K562 (cell line): Measurements from ENCODE around the gene STUB1. TPM values are rescaled to one million over a fixed set of nuclear protein-coding genes. Genes with fewer than 3 reads are reported as not detected.

Experiments used
- ATAC-seq: fragments of 200-7000 bp; cut with Tn5 transposase; 3 replicates; pipeline ENCODE4 v1.9.1; 2020; ENCODE audit warnings: moderate library complexity
- BruUV-seq: library from RNA; stranded (reverse); fragments of 400-500 nt; replicated peaks from 2 replicates; lab custom pipeline; 2021; lab: Mats Ljungman, UMichigan
- CTCF ChIA-PET: fragments of 300-600 bp; formaldehyde crosslinking; extraction: SDS; loops from one replicate; lab custom pipeline; 2021; ENCODE audit warnings: low intra/inter-chr PET ratio; lab: Yijun Ruan, JAX
- POLR2A ChIA-PET: fragments of 300-600, 350-650 bp; sonication (Branson Sonifier 250); formaldehyde crosslinking; extraction: SDS; loops from one replicate; lab custom pipeline; 2021; ENCODE audit warnings: antibody characterized with exemption, inconsistent platforms; lab: Yijun Ruan, JAX
- DNase-seq, 4 experiments: peaks; one replicate each; pipeline versions ENCODE4 v3.0.0 to v3.0.0-alpha.2; 2011 to 2018; ENCODE audit warnings: low spot score in 3 of 4, mixed read lengths in 3 of 4; ENCODE audit errors: extremely low read depth in 1 of 4
- FAIRE-seq: peaks from 2 replicates; lab custom pipeline; 2011; peaks lifted over from hg19 to GRCh38; lab: Jason Lieb, UNC
- H2AFZ ChIP-seq: 2 replicates; pipeline ENCODE4 v1.6.0; 2011; ENCODE audit warnings: low read depth, low read length, control low read depth, inconsistent platforms
- H3K27ac ChIP-seq: fragments of 200-600 bp; 3 replicates; pipeline ENCODE4 v1.8.0; 2011; ENCODE audit warnings: low read depth, mild to moderate bottlenecking, control low read depth, inconsistent platforms, low read length, moderate library complexity, mixed read lengths; ENCODE audit errors: extremely low read depth
- H3K27me3 ChIP-seq, 2 experiments: fragments of 300-600 bp in 1 of 2; 2 replicates in 1 of 2; 3 replicates in 1 of 2; pipeline versions ENCODE4 v1.6.0 to v1.8.0; 2011; ENCODE audit warnings: inconsistent platforms in 2 of 2, low read length in 2 of 2, mild to moderate bottlenecking in 1 of 2, mixed read lengths in 1 of 2, moderate library complexity in 1 of 2; ENCODE audit not compliant: control insufficient read depth in 2 of 2, insufficient read depth in 2 of 2
- H3K36me3 ChIP-seq: fragments of 300-600 bp; 3 replicates; pipeline ENCODE4 v1.8.0; 2011; ENCODE audit warnings: mild to moderate bottlenecking, low read length, inconsistent platforms; ENCODE audit not compliant: control insufficient read depth, insufficient read depth
- H3K4me1 ChIP-seq, 2 experiments: fragments of 200-600 bp in 1 of 2; replicated peaks in 1 of 2; 2 replicates in 1 of 2; 3 replicates in 1 of 2; pipeline versions ENCODE4 v1.5.1 to v1.8.0; 2011; ENCODE audit warnings: inconsistent platforms in 2 of 2, low read length in 2 of 2, mild to moderate bottlenecking in 1 of 2, mixed read lengths in 1 of 2, moderate library complexity in 1 of 2; ENCODE audit not compliant: control insufficient read depth in 2 of 2, insufficient read depth in 2 of 2
- H3K4me2 ChIP-seq: 2 replicates; pipeline ENCODE4 v1.6.1; 2011; ENCODE audit warnings: low read length, control low read depth, inconsistent platforms, mixed read lengths; ENCODE audit not compliant: insufficient read depth
- H3K4me3 ChIP-seq: fragments of 200-600 bp; sonication (generic), shearing (Covaris generic); 2 replicates; pipeline ENCODE4 v1.5.1; 2016; ENCODE audit warnings: control low read depth, inconsistent platforms
- H3K79me2 ChIP-seq: fragments of 200-600 bp; 3 replicates; pipeline ENCODE4 v1.8.0; 2011; ENCODE audit warnings: low read length, inconsistent platforms; ENCODE audit not compliant: control insufficient read depth, insufficient read depth
- H3K9ac ChIP-seq, 2 experiments: 2 replicates each; pipeline versions ENCODE4 v1.6.0 to v1.6.1; 2011; ENCODE audit warnings: low read depth in 2 of 2, low read length in 2 of 2, control low read depth in 1 of 2, inconsistent platforms in 1 of 2, mild to moderate bottlenecking in 1 of 2, mixed read lengths in 1 of 2; ENCODE audit not compliant: insufficient read depth in 1 of 2
- H3K9me1 ChIP-seq: one replicate; pipeline ENCODE4 v1.6.0; 2011; ENCODE audit warnings: inconsistent platforms, mild to moderate bottlenecking, low read length, moderate library complexity; ENCODE audit not compliant: control insufficient read depth, insufficient read depth
- H3K9me3 ChIP-seq: replicated peaks from 2 replicates; pipeline ENCODE4 v1.5.1; 2011; ENCODE audit warnings: low read depth, low read length, inconsistent platforms; ENCODE audit not compliant: control insufficient read depth, insufficient read depth
- H4K20me1 ChIP-seq: replicated peaks from 2 replicates; pipeline ENCODE4 v1.6.1; 2011; ENCODE audit warnings: low read length, inconsistent platforms, mixed read lengths; ENCODE audit not compliant: control insufficient read depth, insufficient read depth
- ZBTB43 ChIP-seq: sonication (generic); formaldehyde crosslinking; IDR thresholded peaks from 2 replicates; pipeline ENCODE4 v1.8.0; 2023; ENCODE audit warnings: mild to moderate bottlenecking, missing genetic modification reagents
- ZNF134 ChIP-seq: fragments of 250-450 bp; sonication (Bioruptor Pico); conservative IDR thresholded peaks from 2 replicates; pipeline ENCODE4 v1.4.0; 2020
- ZNF263 ChIP-seq: sonication (generic); formaldehyde crosslinking; IDR thresholded peaks from 2 replicates; pipeline ENCODE4 v1.8.0; 2022; ENCODE audit warnings: mild to moderate bottlenecking, missing genetic modification reagents, borderline replicate concordance
- WGBS: fragments of 100-300 bp; shearing (Covaris generic); methylation state at CpG from one replicate; pipeline ENCODE4 v1.1.6; 2016; ENCODE audit warnings: low coverage, mixed read lengths; ENCODE audit not compliant: insufficient coverage; ENCODE audit errors: missing lambda C conversion rate; 5-methylcytosine and 5-hydroxymethylcytosine counted together
- in situ Hi-C: fragments of 300-500 bp; cut with MboI; formaldehyde crosslinking; loops from 4 replicates; pipeline ENCODE4 v1.15.0; 2018; ENCODE audit warnings: inconsistent platforms, mixed read lengths
- intact Hi-C: fragments of 100-400 bp; cut with micrococcal nuclease; formaldehyde crosslinking; loops from 2 replicates; pipeline ENCODE4 v1.14.2; 2022
- polyA plus RNA-seq, 8 experiments: library from polyadenylated mRNA; depleted of rRNA in 4 of 8; stranded (reverse) in 5 of 8; unstranded in 3 of 8; fragments of >200 nt; fragmentation: Nextera tagmentation in 2 of 8; fragmentation: Illumina TruSeq in 1 of 8; extraction: Ambion mirVana in 2 of 8; extraction: Trizol in 1 of 8; gene quantifications; 2 replicates each; pipeline versions ENCODE4 v1.2.1 to v1.2.3, GENCODE V29; 2011 to 2014; ENCODE audit warnings: inconsistent platforms in 1 of 8, missing spikeins in 1 of 8
- total RNA-seq, 7 experiments: library from RNA; depleted of rRNA in 6 of 7; stranded (reverse); fragments of >200 nt in 6 of 7; fragmentation: Illumina TruSeq in 2 of 7; extraction: Trizol in 2 of 7; gene quantifications; 2 replicates each; pipeline versions ENCODE4 v1.2.1 to v1.2.3, GENCODE V29; 2011 to 2021; ENCODE audit warnings: low replicate concordance in 1 of 7

The STUB1 gene
- total and polyA plus RNA-seq, 9 of the 15 experiments (the other 6 are each of a cell fraction or from before 2014, with no cell fraction given): 10.6 to 251 (median 152) TPM

DNA sequence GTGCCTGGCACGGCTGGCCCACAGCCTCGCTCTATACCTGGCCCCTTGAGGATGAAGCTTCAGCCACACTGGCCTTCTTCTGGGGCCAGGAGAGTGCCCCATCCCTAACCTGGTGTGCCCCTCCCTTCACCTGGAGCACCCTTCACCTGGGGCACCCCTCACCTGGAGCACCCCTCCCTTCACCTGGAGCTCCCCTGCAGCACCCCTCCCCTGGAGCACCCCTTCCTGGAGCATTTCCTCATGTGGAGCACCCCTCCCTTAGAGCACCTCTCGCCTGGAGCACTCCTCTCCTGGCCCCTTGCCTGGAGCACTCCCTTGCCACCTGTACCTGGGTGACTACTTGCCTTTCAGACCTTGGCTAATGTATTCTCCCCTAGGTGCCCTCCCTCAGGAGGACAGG is 27.8 kb downstream of the STUB1 start:
- Histone ChIP-seq H3K9me3 (no peaks in the 10 kb centered on the region), H4K20me1 (peaks cover 26% of the 10 kb centered on the region; the same call in 1 of the 2 replicates), H3K36me3 (no peaks in the 10 kb centered on the region), H2AFZ (no peak overlapping the region), H3K27me3 (peaks cover 0 to 27% of the 10 kb centered on the region in 2 experiments; a peak in 3 of 5 replicates), H3K9me1 (no peaks in the 10 kb centered on the region), H3K9ac (no peak overlapping the region), H3K4me3 (no peak overlapping the region), H3K79me2 (no peaks in the 10 kb centered on the region), H3K27ac (no peak overlapping the region)
- intact Hi-C loops: no loop called here
- no peak for FAIRE-seq
- no peak for DNase-seq
- no TSS peak for BruUV-seq
- ChIA-PET CTCF (interaction anchor here (0.6 kb wide), 1 partner anchor 81 kb away, joined by 5 read pairs; no protein-coding TSS in a partner anchor), POLR2A (interaction anchor here (0.7 to 1.0 kb wide), 3 partner anchors 28 to 171 kb away, joined by 3 read pairs; no protein-coding TSS in a partner anchor)
- 0% methylated on average over 3 of the region's 3 CpGs for WGBS
- TF ChIP-seq ZBTB43 (no peak), ZNF263 (CRISPR knock-in tag) (peak; percentile 93)
- TF ChIP-seq, all 486 proteins: peak for 1
- no peak overlapping the region for H3K4me2 ChIP-seq
- H3K4me1 ChIP-seq: peaks cover 0 to 65% of the 10 kb centered on the region in 2 experiments; a peak in 3 of 5 replicates
- ATAC-seq: no peak
- in situ Hi-C loops: no loop called here

- intact Hi-C loops (no loop called here), in situ Hi-C loops (no loop called here)
- Histone ChIP-seq H3K4me1 (peaks cover 0 to 64% of the 10 kb centered on the region in 2 experiments; a peak in 3 of 5 replicates), H3K27ac (no peak overlapping the region), H4K20me1 (peaks cover 24% of the 10 kb centered on the region; the same call in 1 of the 2 replicates), H3K9me3 (no peaks in the 10 kb centered on the region), H3K9ac (no peak overlapping the region), H3K79me2 (no peaks in the 10 kb centered on the region), H3K9me1 (no peaks in the 10 kb centered on the region), H3K4me3 (no peak overlapping the region), H3K27me3 (peaks cover 0 to 18% of the 10 kb centered on the region in 2 experiments; a peak in 2 of 5 replicates), H3K4me2 (no peak overlapping the region), H2AFZ (no peak overlapping the region), H3K36me3 (no peaks in the 10 kb centered on the region)
- ATAC-seq: no peak
- WGBS: 10% methylated on average over 4 of the region's 4 CpGs
- FAIRE-seq: no peak
- DNase-seq: no peak
- no peak for TF ChIP-seq ZNF134 (CRISPR knock-in tag)
- TF ChIP-seq ZNF263 (CRISPR knock-in tag): peak; percentile 97
- no TSS peak for BruUV-seq
- ChIA-PET CTCF (interaction anchor here (4.5 kb wide), 1 partner anchor 76 kb away, joined by 73 read pairs; no protein-coding TSS in a partner anchor), POLR2A (interaction anchor here (0.5 to 1.0 kb wide), 3 partner anchors 11 to 27 kb away, joined by 3 to 4 read pairs (median 4); no protein-coding TSS in a partner anchor)
Measured at GRCh38 chr16:708959-709358, 28.7 kb downstream of the STUB1 start.
